Activated CD8-positive, alpha-beta memory T cell treated with anti-CD3 and anti-CD28 coated beads, Interleukin-2, amount 10 ng/mL, durations not matched to agents 7 days and 5 days (primary cell): Measurements from ENCODE around the gene OR4Q3. TPM values are rescaled to one million over a fixed set of nuclear protein-coding genes. Genes with fewer than 3 reads are reported as not detected.
"Not testable (repeated sequence)": the region's sequence is repeated elsewhere in the genome, so short reads cannot be mapped to it uniquely, and the experiment has no call there.

ENCODE experiments used
- ATAC-seq: fragments of 150-1000 bp; cut with Tn5 transposase; one replicate; pipeline ENCODE4 v1.10.0; 2021; ENCODE audit warnings: moderate library complexity
- CTCF ChIA-PET: fragments of 350-600 bp; sonication (Branson Sonifier 250); formaldehyde crosslinking; loops from one replicate; lab custom pipeline; 2021; ENCODE audit warnings: antibody characterized with exemption; lab: Charles Lee
- DNase-seq: peaks from one replicate; pipeline ENCODE4 v3.0.0-alpha.2; 2020
- H3K27ac Mint-ChIP-seq: one replicate; pipeline ENCODE4 v1.8.0; 2021; ENCODE audit warnings: mild to moderate bottlenecking, mixed read lengths
- H3K27me3 Mint-ChIP-seq: one replicate; pipeline ENCODE4 v1.8.0; 2021; ENCODE audit warnings: mixed read lengths
- H3K36me3 Mint-ChIP-seq: one replicate; pipeline ENCODE4 v1.8.0; 2021; ENCODE audit warnings: mild to moderate bottlenecking, mixed read lengths
- H3K4me1 Mint-ChIP-seq: one replicate; pipeline ENCODE4 v1.8.0; 2021; ENCODE audit warnings: mixed read lengths
- H3K4me3 Mint-ChIP-seq: one replicate; pipeline ENCODE4 v1.8.0; 2021; ENCODE audit warnings: mild to moderate bottlenecking, moderate library complexity, mixed read lengths
- H3K9me3 Mint-ChIP-seq: one replicate; pipeline ENCODE4 v1.8.0; 2022; ENCODE audit warnings: low read depth, mixed read lengths
- total RNA-seq, 2 experiments: library from RNA; stranded (reverse); gene quantifications; one replicate each; pipeline ENCODE4 v1.2.3, GENCODE V29; 2021

OR4Q3 gene
- total RNA-seq: not detected

GRCh38 chr14:19743256-19743655 is at the start of gene OR4Q3:
Gene OR4Q3, plus strand, starts transcription at chr14:19743571.
- Mint-ChIP-seq H3K4me1 (no peaks in the 10 kb centered on the region), H3K27me3 (no peaks in the 10 kb centered on the region), H3K9me3 (no peaks in the 10 kb centered on the region), H3K27ac (no peak within 1 kb of the TSS), H3K4me3 (no peak within 1 kb of the TSS), H3K36me3 (no peaks in the 10 kb centered on the region)
- ATAC-seq (no peak), DNase-seq (no peak)
- CTCF ChIA-PET: no interaction called here

- Mint-ChIP-seq H3K36me3 (no peaks in the 10 kb centered on the region), H3K9me3 (no peaks in the 10 kb centered on the region), H3K27ac (no peak overlapping the region), H3K27me3 (no peaks in the 10 kb centered on the region), H3K4me3 (no peak overlapping the region), H3K4me1 (no peaks in the 10 kb centered on the region)
- CTCF ChIA-PET: no interaction called here
- DNase-seq: no peak
- no peak for ATAC-seq
Observed at GRCh38 chr14:19729359-19729758, 14.0 kb upstream of the OR4Q3 start.

DNA sequence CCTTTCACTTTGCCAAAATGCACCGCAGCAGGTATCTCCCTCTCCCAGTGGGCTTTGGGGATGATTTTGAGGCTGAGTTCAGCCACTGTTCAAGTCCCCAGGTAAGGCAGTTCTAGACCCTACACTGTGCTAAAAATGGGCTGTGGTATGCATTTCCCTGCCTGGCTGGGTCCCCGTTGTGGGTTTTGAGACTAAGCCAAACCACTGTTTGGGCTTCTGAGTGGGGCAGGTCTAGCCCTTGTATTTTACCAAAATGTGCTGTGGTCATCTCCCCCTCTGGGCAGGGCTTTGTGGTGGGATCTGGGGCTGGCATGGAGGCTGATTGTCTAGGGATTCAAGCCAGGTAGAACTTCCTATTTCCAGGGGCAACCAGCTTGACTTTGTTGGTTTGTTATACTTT is 13.6 kb upstream of the OR4Q3 start:
- no peak overlapping the region for H3K4me3 Mint-ChIP-seq
- no peaks in the 10 kb centered on the region for H3K36me3 Mint-ChIP-seq
- H3K27me3 Mint-ChIP-seq: no peaks in the 10 kb centered on the region
- no peak overlapping the region for H3K27ac Mint-ChIP-seq
- DNase-seq (no peak), ATAC-seq (no peak)
- H3K9me3 Mint-ChIP-seq: no peaks in the 10 kb centered on the region
- no peaks in the 10 kb centered on the region for H3K4me1 Mint-ChIP-seq
- CTCF ChIA-PET: no interaction called here

- H3K9me3 Mint-ChIP-seq, H3K4me1 Mint-ChIP-seq, CTCF ChIA-PET, DNase-seq, H3K27ac Mint-ChIP-seq, ATAC-seq, H3K36me3 Mint-ChIP-seq, H3K4me3 Mint-ChIP-seq, H3K27me3 Mint-ChIP-seq: not testable (repeated sequence)
Observed at GRCh38 chr14:19733893-19734292, 9.5 kb upstream of the OR4Q3 start.

GRCh38 chr14:19752316-19752715 is 8.9 kb downstream of the OR4Q3 start:
- H3K4me1 Mint-ChIP-seq, H3K4me3 Mint-ChIP-seq, H3K27ac Mint-ChIP-seq, CTCF ChIA-PET, H3K27me3 Mint-ChIP-seq, DNase-seq, H3K36me3 Mint-ChIP-seq, H3K9me3 Mint-ChIP-seq, ATAC-seq: not testable (repeated sequence)

GRCh38 chr14:19754172-19754571 is 10.8 kb downstream of the OR4Q3 start:
- Mint-ChIP-seq H3K36me3 (no peaks in the 10 kb centered on the region), H3K4me1 (no peaks in the 10 kb centered on the region), H3K27ac (no peak overlapping the region), H3K27me3 (no peaks in the 10 kb centered on the region), H3K9me3 (no peaks in the 10 kb centered on the region), H3K4me3 (no peak overlapping the region)
- no peak for ATAC-seq
- CTCF ChIA-PET: no interaction called here
- DNase-seq: no peak

GRCh38 chr14:19771491-19771890 is 28.1 kb downstream of the OR4Q3 start:
- H3K4me1 Mint-ChIP-seq, CTCF ChIA-PET, ATAC-seq: not testable (repeated sequence)

GRCh38 chr14:19771895-19772430 is 28.6 kb downstream of the OR4Q3 start:
- no peaks in the 10 kb centered on the region for H3K27me3 Mint-ChIP-seq
- CTCF ChIA-PET: no interaction called here
- H3K36me3 Mint-ChIP-seq: no peaks in the 10 kb centered on the region
- H3K27ac Mint-ChIP-seq: no peak overlapping the region
- H3K9me3 Mint-ChIP-seq: peaks cover 6% of the 10 kb centered on the region
- no peak overlapping the region for H3K4me3 Mint-ChIP-seq
- H3K4me1 Mint-ChIP-seq: no peaks in the 10 kb centered on the region
- DNase-seq: no peak
- ATAC-seq: no peak

More at GRCh38 chr14:19771491-19771890, 28.1 kb downstream of the OR4Q3 start:
- not testable (repeated sequence) for H3K27me3 Mint-ChIP-seq, H3K27ac Mint-ChIP-seq, H3K9me3 Mint-ChIP-seq, H3K4me3 Mint-ChIP-seq, DNase-seq, H3K36me3 Mint-ChIP-seq

DNA sequence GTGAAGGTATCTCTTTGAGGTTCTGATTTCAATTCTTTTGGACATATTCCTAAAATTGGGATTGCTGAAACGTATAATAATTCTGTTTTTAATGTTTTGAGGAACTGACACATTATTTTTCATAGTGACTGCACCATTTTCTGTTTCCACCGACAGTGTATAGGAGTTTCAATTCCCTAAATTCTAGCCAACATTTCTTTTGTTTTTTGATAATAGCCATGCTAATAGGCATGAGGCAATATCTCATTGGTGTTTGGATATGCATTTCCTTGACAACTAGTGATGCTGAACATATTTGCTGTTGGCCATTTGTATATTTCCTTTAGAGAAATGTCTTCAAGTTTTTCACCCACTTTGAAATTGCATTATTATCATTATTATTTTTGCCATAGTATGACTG is 29.1 kb downstream of the OR4Q3 start:
- H3K9me3 Mint-ChIP-seq, DNase-seq, H3K27ac Mint-ChIP-seq, H3K4me1 Mint-ChIP-seq, CTCF ChIA-PET, H3K4me3 Mint-ChIP-seq, H3K27me3 Mint-ChIP-seq, H3K36me3 Mint-ChIP-seq, ATAC-seq: not testable (repeated sequence)

GRCh38 chr14:19773204-19773603 is 29.8 kb downstream of the OR4Q3 start, which contains the start of gene OR4M1:
Gene OR4M1, plus strand, starts transcription at chr14:19773504. Its CDS starts 6,819 bp downstream, at chr14:19780323.
- H3K27ac Mint-ChIP-seq, H3K9me3 Mint-ChIP-seq, H3K4me1 Mint-ChIP-seq, CTCF ChIA-PET, DNase-seq, H3K4me3 Mint-ChIP-seq, ATAC-seq, H3K36me3 Mint-ChIP-seq, H3K27me3 Mint-ChIP-seq: not testable (repeated sequence)

DNA sequence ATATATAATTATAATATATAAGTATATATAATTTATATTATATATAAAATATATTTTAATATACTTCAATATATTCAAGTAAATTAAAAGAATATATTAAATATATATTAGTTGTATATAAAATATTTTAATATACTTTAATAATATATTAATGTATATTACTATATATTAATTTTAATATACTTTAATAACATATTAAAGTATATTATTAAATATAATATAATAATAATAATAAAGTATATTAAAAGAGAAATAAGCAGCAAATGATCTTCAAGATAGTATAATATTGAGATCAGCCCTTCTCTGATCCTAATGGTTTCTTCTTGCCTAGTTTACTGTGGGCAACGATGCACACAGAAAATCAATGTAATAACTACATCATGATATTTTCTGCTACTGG is 32.2 kb downstream of the OR4Q3 start:
- Mint-ChIP-seq H3K9me3 (peaks cover 6% of the 10 kb centered on the region), H3K27ac (no peak overlapping the region), H3K27me3 (no peaks in the 10 kb centered on the region), H3K4me1 (no peaks in the 10 kb centered on the region), H3K4me3 (no peak overlapping the region), H3K36me3 (no peaks in the 10 kb centered on the region)
- ATAC-seq (no peak), DNase-seq (no peak)
- CTCF ChIA-PET: no interaction called here

- H3K27me3 Mint-ChIP-seq, ATAC-seq, H3K36me3 Mint-ChIP-seq, H3K4me1 Mint-ChIP-seq, H3K9me3 Mint-ChIP-seq, CTCF ChIA-PET, H3K4me3 Mint-ChIP-seq, H3K27ac Mint-ChIP-seq, DNase-seq: not testable (repeated sequence)
Observed at GRCh38 chr14:19785848-19786247, 42.5 kb downstream of the OR4Q3 start.

GRCh38 chr14:19787318-19787717 is 43.9 kb downstream of the OR4Q3 start:
- H3K9me3 Mint-ChIP-seq, H3K4me3 Mint-ChIP-seq, ATAC-seq, H3K36me3 Mint-ChIP-seq, DNase-seq, H3K27me3 Mint-ChIP-seq, CTCF ChIA-PET, H3K4me1 Mint-ChIP-seq, H3K27ac Mint-ChIP-seq: not testable (repeated sequence)

DNA sequence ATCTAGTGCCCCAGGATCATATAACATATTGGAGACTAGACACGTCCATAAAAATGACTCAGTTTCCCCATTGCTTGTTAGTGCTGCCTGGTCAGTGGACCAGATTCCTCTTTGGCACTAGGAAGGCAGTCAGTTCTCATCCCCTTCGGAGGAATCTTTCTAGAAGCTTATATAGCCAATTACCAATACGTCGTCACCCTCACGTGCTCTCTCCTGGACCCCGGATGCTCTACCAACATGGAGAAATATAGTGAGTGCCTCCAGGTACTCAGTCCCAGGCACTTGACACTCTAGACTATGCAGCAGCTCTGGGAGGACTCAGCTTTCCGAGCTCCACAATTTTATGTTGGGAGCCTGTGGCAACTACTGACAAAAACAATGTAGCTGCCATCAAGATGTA is 44.8 kb downstream of the OR4Q3 start:
- H3K27ac Mint-ChIP-seq, H3K4me3 Mint-ChIP-seq, DNase-seq, ATAC-seq, CTCF ChIA-PET, H3K36me3 Mint-ChIP-seq, H3K27me3 Mint-ChIP-seq, H3K9me3 Mint-ChIP-seq, H3K4me1 Mint-ChIP-seq: not testable (repeated sequence)
